Neural progenitor cell (in vitro differentiated cells): Measurements from ENCODE around the gene STX16. TPM values are rescaled to one million over a fixed set of nuclear protein-coding genes. Genes with fewer than 3 reads are reported as not detected.

Experiments used
- DNase-seq: peaks from one replicate; pipeline ENCODE4 v3.0.0-alpha.2; 2016; ENCODE audit warnings: low spot score
- H2AFZ ChIP-seq: fragments of 200-600 bp; sonication (generic); replicated peaks from 2 replicates; pipeline ENCODE4 v1.6.1; 2016; ENCODE audit warnings: antibody characterized with exemption
- H3F3A ChIP-seq: fragments of 200-600 bp; sonication (generic); 2 replicates; pipeline ENCODE4 v1.6.1; 2016; ENCODE audit warnings: antibody characterized with exemption, low read depth
- H3K27ac ChIP-seq: fragments of 200-600 bp; sonication (generic); 2 replicates; pipeline ENCODE4 v1.5.1; 2016; ENCODE audit warnings: mild to moderate bottlenecking
- H3K27me3 ChIP-seq: fragments of 200-600 bp; sonication (generic); 2 replicates; pipeline ENCODE4 v1.6.1; 2016; ENCODE audit warnings: mild to moderate bottlenecking, moderate library complexity
- H3K36me3 ChIP-seq: fragments of 200-600 bp; sonication (generic); 2 replicates; pipeline ENCODE4 v1.5.1; 2016
- H3K4me1 ChIP-seq: fragments of 200-600 bp; sonication (generic); 2 replicates; pipeline ENCODE4 v1.6.1; 2016; ENCODE audit warnings: mixed run types
- H3K4me2 ChIP-seq: fragments of 200-600 bp; sonication (generic); 2 replicates; pipeline ENCODE4 v1.6.1; 2016
- H3K4me3 ChIP-seq: fragments of 200-600 bp; sonication (generic); 2 replicates; pipeline ENCODE4 v1.5.1; 2016
- H3K79me2 ChIP-seq: fragments of 200-600 bp; sonication (generic); 2 replicates; pipeline ENCODE4 v1.6.1; 2016; ENCODE audit warnings: low read depth
- H3K9ac ChIP-seq: fragments of 200-600 bp; sonication (generic); 2 replicates; pipeline ENCODE4 v1.6.1; 2016
- H3K9me3 ChIP-seq: fragments of 200-600 bp; sonication (generic); 2 replicates; pipeline ENCODE4 v1.5.1; 2016; ENCODE audit warnings: low read depth
- H4K20me1 ChIP-seq: fragments of 200-600 bp; sonication (generic); 2 replicates; pipeline ENCODE4 v1.6.1; 2016; ENCODE audit warnings: low read depth
- H3K27ac Mint-ChIP-seq: 3 replicates; pipeline ENCODE4 v1.8.0; 2021; ENCODE audit warnings: mixed read lengths
- H3K27me3 Mint-ChIP-seq: 2 replicates; pipeline ENCODE4 v1.8.0; 2022; ENCODE audit warnings: low read depth, mild to moderate bottlenecking, inconsistent platforms, moderate library complexity, mixed read lengths; ENCODE audit not compliant: insufficient read depth
- H3K36me3 Mint-ChIP-seq: 3 replicates; pipeline ENCODE4 v1.8.0; 2021; ENCODE audit warnings: mixed read lengths
- H3K4me1 Mint-ChIP-seq: 3 replicates; pipeline ENCODE4 v1.8.0; 2021; ENCODE audit warnings: mixed read lengths
- H3K4me3 Mint-ChIP-seq: 3 replicates; pipeline ENCODE4 v1.8.0; 2021; ENCODE audit warnings: mild to moderate bottlenecking, moderate library complexity, mixed read lengths
- H3K9me3 Mint-ChIP-seq: 3 replicates; pipeline ENCODE4 v1.8.0; 2020; ENCODE audit warnings: mixed read lengths
- CTCF ChIP-seq: fragments of 200-600 bp; sonication (generic); IDR thresholded peaks from 2 replicates; pipeline ENCODE4 v1.5.1; 2017; ENCODE audit warnings: antibody characterized with exemption, mild to moderate bottlenecking
- EZH2 ChIP-seq: fragments of 200-600 bp; sonication (generic); IDR thresholded peaks from 2 replicates; pipeline ENCODE4 v1.6.1; 2017; ENCODE audit warnings: antibody characterized with exemption, mild to moderate bottlenecking, moderate library complexity
- EZH2phosphoT487 ChIP-seq: fragments of 200-600 bp; sonication (generic); IDR thresholded peaks from 2 replicates; pipeline ENCODE4 v1.6.1; 2017; ENCODE audit warnings: antibody characterized with exemption
- total RNA-seq: library from RNA; depleted of rRNA; stranded (reverse); fragments of >200 nt; gene quantifications from 2 replicates; pipeline ENCODE4 v1.2.3, GENCODE V29; 2015; ENCODE audit warnings: low replicate concordance

STX16 gene
- total RNA-seq, 1 donor from 2014 or later: 46.6 TPM

GRCh38 chr20:58670659-58671058, 19.6 kb downstream of the STX16 start:
- Mint-ChIP-seq H3K4me3 (no peak overlapping the region), H3K9me3 (no peaks in the 10 kb centered on the region), H3K36me3 (peaks cover 16% of the 10 kb centered on the region), H3K27me3 (peaks cover 3% of the 10 kb centered on the region), H3K27ac (no peak overlapping the region), H3K4me1 (peaks cover 5% of the 10 kb centered on the region)
- no peak overlapping the region for H3K9ac ChIP-seq
- H4K20me1 ChIP-seq: peaks cover 46% of the 10 kb centered on the region
- peaks cover 24% of the 10 kb centered on the region for H3K4me1 ChIP-seq
- peak overlapping the region; percentile 89 for H3K27ac ChIP-seq
- TF ChIP-seq EZH2: no peak
- no peak for TF ChIP-seq CTCF
- TF ChIP-seq EZH2phosphoT487: no peak
- DNase-seq: no peak
- peaks cover 37% of the 10 kb centered on the region for H3K79me2 ChIP-seq
- no peaks in the 10 kb centered on the region for H3K27me3 ChIP-seq
- H2AFZ ChIP-seq: no peak overlapping the region
- H3K9me3 ChIP-seq: no peaks in the 10 kb centered on the region
- peaks cover 45% of the 10 kb centered on the region for H3F3A ChIP-seq
- H3K4me3 ChIP-seq: no peak overlapping the region
- H3K4me2 ChIP-seq: peak overlapping the region; percentile 67
- peaks cover 7% of the 10 kb centered on the region for H3K36me3 ChIP-seq

- no peak overlapping the region for H3K27ac ChIP-seq
- H2AFZ ChIP-seq: no peak overlapping the region
- peaks cover 28% of the 10 kb centered on the region for H3K4me1 ChIP-seq
- Mint-ChIP-seq H3K27ac (no peak overlapping the region), H3K4me1 (peaks cover 5% of the 10 kb centered on the region), H3K27me3 (peaks cover 3% of the 10 kb centered on the region), H3K36me3 (peaks cover 18% of the 10 kb centered on the region), H3K9me3 (no peaks in the 10 kb centered on the region), H3K4me3 (no peak overlapping the region)
- no peak overlapping the region for H3K9ac ChIP-seq
- peaks cover 28% of the 10 kb centered on the region for H3F3A ChIP-seq
- H3K79me2 ChIP-seq: peaks cover 12% of the 10 kb centered on the region
- H3K9me3 ChIP-seq: no peaks in the 10 kb centered on the region
- TF ChIP-seq EZH2phosphoT487: no peak
- TF ChIP-seq EZH2: no peak
- TF ChIP-seq CTCF: no peak
- H3K36me3 ChIP-seq: peaks cover 7% of the 10 kb centered on the region
- no peaks in the 10 kb centered on the region for H3K27me3 ChIP-seq
- peaks cover 35% of the 10 kb centered on the region for H4K20me1 ChIP-seq
- DNase-seq: no peak
- H3K4me3 ChIP-seq: no peak overlapping the region
- H3K4me2 ChIP-seq: no peak overlapping the region
Measured at GRCh38 chr20:58673119-58673518, 22.0 kb downstream of the STX16 start.

GRCh38 chr20:58675146-58675584, 24.1 kb downstream of the STX16 start:
- Mint-ChIP-seq H3K27ac (peak overlapping the region; percentile 42), H3K4me3 (peak overlapping the region; percentile 15), H3K27me3 (peaks cover 3% of the 10 kb centered on the region), H3K9me3 (no peaks in the 10 kb centered on the region), H3K36me3 (peaks cover 21% of the 10 kb centered on the region), H3K4me1 (peaks cover 3% of the 10 kb centered on the region)
- Histone ChIP-seq H3F3A (peaks cover 10% of the 10 kb centered on the region), H3K9ac (no peak overlapping the region), H2AFZ (no peak overlapping the region), H3K36me3 (peaks cover 7% of the 10 kb centered on the region), H3K4me3 (no peak overlapping the region), H3K79me2 (peaks cover 5% of the 10 kb centered on the region), H3K4me2 (no peak overlapping the region), H3K27me3 (no peaks in the 10 kb centered on the region), H3K27ac (no peak overlapping the region), H3K4me1 (peaks cover 13% of the 10 kb centered on the region), H3K9me3 (no peaks in the 10 kb centered on the region), H4K20me1 (peaks cover 20% of the 10 kb centered on the region)
- DNase-seq: no peak
- TF ChIP-seq CTCF (no peak), EZH2phosphoT487 (no peak), EZH2 (no peak)
